ENCODE results near the gene FASTKD2. TPM values are rescaled to one million over a fixed set of nuclear protein-coding genes. Genes with fewer than 3 reads are reported as not detected.

The FASTKD2 gene
- total RNA-seq, 2 donors from 2014 or later: 19.5 to 21.4 TPM

DNA sequence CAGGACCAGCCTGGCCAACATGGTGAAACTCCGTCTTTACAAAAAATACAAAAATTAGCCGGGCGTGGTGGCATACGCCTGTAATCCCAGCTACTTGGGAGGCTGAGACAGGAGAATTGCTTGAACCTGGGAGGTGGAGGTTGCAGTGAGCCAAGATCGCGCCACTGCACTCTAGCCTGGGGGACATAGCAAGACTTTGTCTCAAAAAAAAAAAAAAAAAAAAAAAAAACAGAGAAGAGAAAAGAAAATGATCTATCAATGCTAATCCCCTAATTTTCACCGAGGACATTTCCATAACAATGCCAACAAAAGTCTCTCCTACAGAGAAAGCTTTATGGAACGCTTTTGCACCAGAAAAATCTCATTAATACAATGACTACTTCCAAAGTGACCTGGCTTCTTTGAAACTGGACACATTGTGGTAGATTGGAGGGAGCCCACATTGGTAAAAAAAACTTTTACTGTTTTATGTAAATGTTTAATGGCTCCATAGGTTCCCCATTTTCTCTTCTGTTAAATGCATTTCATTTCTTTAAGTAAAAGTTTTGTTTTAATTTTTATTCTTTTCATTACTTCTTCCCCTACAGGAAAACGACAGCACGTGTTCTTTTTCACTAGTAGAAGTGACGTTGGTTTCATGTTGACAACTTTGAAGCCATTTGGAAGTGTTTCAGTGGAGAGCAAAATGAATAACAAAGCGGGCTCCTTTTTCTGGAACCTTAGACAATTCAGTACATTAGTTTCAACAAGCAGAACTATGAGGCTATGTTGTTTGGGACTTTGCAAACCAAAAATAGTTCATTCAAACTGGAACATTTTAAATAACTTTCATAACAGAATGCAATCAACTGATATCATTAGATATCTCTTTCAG lies 888 bp downstream of the FASTKD2 start:
- 40% methylated on average over 12 of the region's 12 CpGs for WGBS
- Histone ChIP-seq H3K27me3 (replicated peaks; ENCODE audit: insufficient read depth) (no peaks in the 10 kb centered on the region), H3K36me3 (no peaks in the 10 kb centered on the region), H3K9me3 (no peaks in the 10 kb centered on the region), H3K27ac (peak overlapping the region; percentile 78 to 81), H3K4me3 (peak overlapping the region; percentile 70 to 71), H3K4me1 (replicated peaks) (peaks cover 3% of the 10 kb centered on the region)
- intact Hi-C loops (cut with DNase I): no loop called here
- DNase-seq (ENCODE audit: low spot score): no peak
- TF ChIP-seq POLR2AphosphoS5 (IDR thresholded peaks at IDR 0.05) (no peak), POLR2A (IDR thresholded peaks at IDR 0.05) (no peak)
- TF ChIP-seq, protein P1, sequence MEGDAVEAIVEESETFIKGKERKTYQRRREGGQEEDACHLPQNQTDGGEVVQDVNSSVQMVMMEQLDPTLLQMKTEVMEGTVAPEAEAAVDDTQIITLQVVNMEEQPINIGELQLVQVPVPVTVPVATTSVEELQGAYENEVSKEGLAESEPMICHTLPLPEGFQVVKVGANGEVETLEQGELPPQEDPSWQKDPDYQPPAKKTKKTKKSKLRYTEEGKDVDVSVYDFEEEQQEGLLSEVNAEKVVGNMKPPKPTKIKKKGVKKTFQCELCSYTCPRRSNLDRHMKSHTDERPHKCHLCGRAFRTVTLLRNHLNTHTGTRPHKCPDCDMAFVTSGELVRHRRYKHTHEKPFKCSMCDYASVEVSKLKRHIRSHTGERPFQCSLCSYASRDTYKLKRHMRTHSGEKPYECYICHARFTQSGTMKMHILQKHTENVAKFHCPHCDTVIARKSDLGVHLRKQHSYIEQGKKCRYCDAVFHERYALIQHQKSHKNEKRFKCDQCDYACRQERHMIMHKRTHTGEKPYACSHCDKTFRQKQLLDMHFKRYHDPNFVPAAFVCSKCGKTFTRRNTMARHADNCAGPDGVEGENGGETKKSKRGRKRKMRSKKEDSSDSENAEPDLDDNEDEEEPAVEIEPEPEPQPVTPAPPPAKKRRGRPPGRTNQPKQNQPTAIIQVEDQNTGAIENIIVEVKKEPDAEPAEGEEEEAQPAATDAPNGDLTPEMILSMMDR (IDR thresholded peaks at IDR 0.05): no peak

GRCh38 chr2:206774871-206775270 lies 9.5 kb downstream of the FASTKD2 start:
- H3K27ac ChIP-seq: no peak overlapping the region
- H3K27me3 ChIP-seq (replicated peaks; ENCODE audit: insufficient read depth): no peaks in the 10 kb centered on the region
- no peaks in the 10 kb centered on the region for H3K9me3 ChIP-seq
- H3K4me3 ChIP-seq: no peak overlapping the region
- intact Hi-C loops (cut with DNase I): no loop called here
- no peaks in the 10 kb centered on the region for H3K4me1 ChIP-seq (replicated peaks)
- TF ChIP-seq, protein P1 (IDR thresholded peaks at IDR 0.05): no peak
- no peak for TF ChIP-seq POLR2A (IDR thresholded peaks at IDR 0.05)
- no peak for DNase-seq (ENCODE audit: low spot score)
- H3K36me3 ChIP-seq: no peaks in the 10 kb centered on the region
- 96% methylated on average over 1 of the region's 1 CpG for WGBS

DNA sequence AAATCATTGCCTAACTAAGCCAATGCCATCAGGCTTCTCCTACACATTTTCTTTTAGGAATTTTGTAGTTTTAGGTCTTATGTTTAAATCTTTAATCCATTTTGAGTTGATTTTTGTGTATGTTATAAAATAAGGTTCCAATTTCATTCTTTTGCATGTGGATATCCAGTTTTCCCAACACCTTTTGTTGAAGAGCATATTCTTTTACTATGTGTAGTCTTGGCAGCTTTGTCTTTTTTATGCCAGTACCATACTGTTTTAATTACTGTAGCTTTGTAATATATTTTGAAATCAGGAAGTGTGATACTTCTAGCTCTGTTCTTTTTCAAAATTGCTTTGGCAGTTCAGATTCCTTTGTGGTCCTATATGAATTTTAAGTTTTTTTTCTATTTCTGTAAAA lies 11.0 kb downstream of the FASTKD2 start:
- no peaks in the 10 kb centered on the region for H3K4me1 ChIP-seq (replicated peaks)
- TF ChIP-seq POLR2AphosphoS5 (IDR thresholded peaks at IDR 0.05) (no peak), POLR2A (IDR thresholded peaks at IDR 0.05) (no peak)
- TF ChIP-seq, protein P1 (IDR thresholded peaks at IDR 0.05): no peak
- no peak overlapping the region for H3K4me3 ChIP-seq
- H3K36me3 ChIP-seq: no peaks in the 10 kb centered on the region
- no peaks in the 10 kb centered on the region for H3K27me3 ChIP-seq (replicated peaks; ENCODE audit: insufficient read depth)
- no peak for DNase-seq (ENCODE audit: low spot score)
- no peaks in the 10 kb centered on the region for H3K9me3 ChIP-seq
- no peak overlapping the region for H3K27ac ChIP-seq
- intact Hi-C loops (cut with DNase I): no loop called here

- Histone ChIP-seq H3K27ac (no peak overlapping the region), H3K36me3 (no peaks in the 10 kb centered on the region)
- intact Hi-C loops (cut with DNase I): no loop called here
Measured at GRCh38 chr2:206780671-206781070, 15.3 kb downstream of the FASTKD2 start.

More at GRCh38 chr2:206780671-206781070, 15.3 kb downstream of the FASTKD2 start:
- Histone ChIP-seq H3K9me3 (no peaks in the 10 kb centered on the region), H3K4me1 (replicated peaks) (no peaks in the 10 kb centered on the region), H3K27me3 (replicated peaks; ENCODE audit: insufficient read depth) (no peaks in the 10 kb centered on the region), H3K4me3 (no peak overlapping the region)
- DNase-seq (ENCODE audit: low spot score): no peak
- TF ChIP-seq POLR2AphosphoS5 (IDR thresholded peaks at IDR 0.05): no peak
- TF ChIP-seq, protein P1 (IDR thresholded peaks at IDR 0.05): no peak
- no peak for TF ChIP-seq POLR2A (IDR thresholded peaks at IDR 0.05)
- 95% methylated on average over 2 of the region's 2 CpGs for WGBS

All from prostate gland (tissue), 2 donors.